Mammary epithelial cell (primary cell): Measurements from ENCODE around the gene PTTG1IP2.

Experiments
- CTCF ChIP-seq, 2 donors: IDR thresholded peaks in 1 of 2; conservative IDR thresholded peaks in 1 of 2; 2 replicates each; pipeline ENCODE4 v1.5.1; 2011 to 2012; ENCODE audit warnings: inconsistent platforms in 2 of 2, low read length in 2 of 2, mild to moderate bottlenecking in 2 of 2, control low read depth in 1 of 2, low read depth in 1 of 2; ENCODE audit not compliant: insufficient read depth in 1 of 2; ENCODE audit errors: extremely low read depth in 1 of 2
- EZH2 ChIP-seq: IDR thresholded peaks from 2 replicates; pipeline ENCODE4 v1.6.1; 2012; ENCODE audit warnings: low read length, inconsistent platforms, borderline replicate concordance

GRCh38 chr7:90507692-90508091, 38.3 kb downstream of the PTTG1IP2 start:
- no peak for TF ChIP-seq CTCF (conservative IDR thresholded peaks at IDR 0.05 in 1 of 2, IDR thresholded peaks at IDR 0.05 in 1 of 2; ENCODE audit: extremely low read depth in 1 of 2, insufficient read depth in 1 of 2, low read depth in 1 of 2, low read length in 2 of 2)
- TF ChIP-seq EZH2, result no peak
